ENCODE measurements around the gene ODF4. TPM values are rescaled to one million over a fixed set of nuclear protein-coding genes. Genes with fewer than 3 reads are reported as not detected.
"Not testable (repeated sequence)": the region's sequence is repeated elsewhere in the genome, so short reads cannot be mapped to it uniquely, and the experiment has no call there.

ODF4 gene
- polyA plus RNA-seq, 3 donors, result not detected

DNA sequence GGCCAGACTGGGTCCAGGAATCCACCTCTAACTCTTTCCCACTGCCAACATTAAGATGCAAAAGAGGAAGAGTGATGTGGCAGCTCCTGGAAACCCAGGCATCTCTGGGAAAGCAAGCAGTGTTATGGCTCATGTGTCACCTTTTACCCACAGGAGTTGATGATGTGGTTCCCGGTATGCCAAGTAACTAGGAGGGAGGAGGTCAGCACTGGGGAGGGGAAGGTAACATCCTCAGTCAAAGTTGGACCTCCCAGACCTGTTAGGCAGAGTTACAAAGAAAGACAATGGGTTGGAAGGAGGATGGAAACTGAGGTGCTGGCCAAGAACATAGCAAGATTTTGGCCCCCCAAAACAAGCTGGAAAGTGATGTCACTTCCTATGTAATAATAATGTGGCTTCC, 25.5 kb downstream of the ODF4 start:
- no peak for DNase-seq (ENCODE audit: low read depth in 3 of 3, low spot score in 2 of 3)

DNA sequence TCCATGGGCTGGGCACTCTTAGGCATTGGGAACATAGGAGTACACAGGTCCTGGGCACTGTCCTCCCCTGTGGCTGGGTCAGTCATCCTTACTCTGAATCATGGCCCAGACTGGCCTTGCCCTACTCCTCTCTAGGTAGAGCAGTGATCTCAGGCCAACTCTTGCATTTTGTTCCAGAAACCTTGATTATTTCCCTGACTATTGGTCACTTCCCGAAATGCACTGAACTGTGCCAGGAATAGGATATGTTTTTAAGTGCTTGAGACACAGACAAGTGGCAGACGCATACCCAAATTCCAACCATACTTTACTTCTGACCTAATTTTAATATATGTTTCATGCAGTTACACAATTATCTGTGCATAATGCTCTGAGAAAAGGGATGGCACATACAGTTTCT, 26.6 kb downstream of the ODF4 start:
- DNase-seq (ENCODE audit: low read depth in 3 of 3, low spot score in 2 of 3), result no peak

DNA sequence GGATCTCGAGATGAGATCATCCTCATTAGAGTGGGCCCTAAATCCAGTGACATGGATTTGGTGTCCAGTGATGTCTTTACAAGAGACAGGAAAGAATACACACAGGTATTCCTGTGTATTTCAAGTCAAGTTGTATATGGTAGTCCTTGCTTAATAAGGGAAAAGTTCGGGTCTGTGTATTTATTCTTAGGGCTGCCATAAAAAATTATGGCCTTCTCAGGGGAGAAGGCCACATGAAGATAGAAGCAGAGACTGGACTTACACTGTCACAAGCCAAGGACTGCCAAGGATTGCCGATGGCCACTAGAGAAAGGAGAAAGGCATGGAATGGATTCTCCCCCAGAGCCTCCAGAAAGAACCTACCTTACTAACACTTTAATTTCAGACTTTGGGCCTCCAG, 28.6 kb downstream of the ODF4 start:
- DNase-seq (ENCODE audit: low read depth in 3 of 3, low spot score in 2 of 3), result no peak

DNA sequence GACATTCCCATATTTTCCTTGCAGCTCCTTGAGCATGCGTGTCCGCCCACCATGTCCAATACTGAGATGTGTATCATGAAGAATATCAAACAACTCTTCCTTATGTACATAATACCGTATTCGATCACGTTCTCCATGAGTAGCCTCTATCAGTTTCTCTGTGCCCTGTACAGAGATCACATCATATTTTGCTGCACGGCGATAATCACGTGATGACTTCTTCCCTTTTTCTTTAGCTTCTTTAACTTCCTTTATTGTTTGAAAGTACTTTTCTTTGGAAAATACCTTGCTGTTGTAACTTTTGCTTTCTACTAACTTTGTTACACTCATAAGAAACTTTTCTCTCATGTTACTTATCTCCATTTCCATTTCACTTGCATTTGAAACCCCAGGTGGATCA, 30.3 kb downstream of the ODF4 start:
- DNase-seq (ENCODE audit: low read depth in 3 of 3, low spot score in 2 of 3), result no peak

DNA sequence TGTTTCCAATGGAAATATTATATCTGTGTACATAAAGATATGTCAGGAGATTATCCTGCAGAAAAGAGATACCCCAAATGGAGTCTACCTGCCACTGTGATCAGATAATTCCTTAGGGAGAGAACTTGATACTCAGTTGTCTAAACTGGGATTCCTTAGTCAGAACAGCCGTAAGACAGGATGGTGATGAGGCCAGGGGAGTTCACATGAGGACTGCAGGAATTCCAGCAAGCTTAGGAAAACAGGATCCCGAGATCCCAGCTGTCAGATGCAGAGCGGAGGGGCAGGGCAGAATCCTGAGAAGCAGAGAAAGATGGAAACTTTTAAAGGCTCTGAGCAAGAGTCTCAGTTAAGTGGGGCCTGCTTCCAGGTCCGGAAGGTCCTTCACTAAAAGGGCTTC, 32.1 kb downstream of the ODF4 start:
- no peak for DNase-seq (ENCODE audit: low read depth in 3 of 3, low spot score in 2 of 3)

DNA sequence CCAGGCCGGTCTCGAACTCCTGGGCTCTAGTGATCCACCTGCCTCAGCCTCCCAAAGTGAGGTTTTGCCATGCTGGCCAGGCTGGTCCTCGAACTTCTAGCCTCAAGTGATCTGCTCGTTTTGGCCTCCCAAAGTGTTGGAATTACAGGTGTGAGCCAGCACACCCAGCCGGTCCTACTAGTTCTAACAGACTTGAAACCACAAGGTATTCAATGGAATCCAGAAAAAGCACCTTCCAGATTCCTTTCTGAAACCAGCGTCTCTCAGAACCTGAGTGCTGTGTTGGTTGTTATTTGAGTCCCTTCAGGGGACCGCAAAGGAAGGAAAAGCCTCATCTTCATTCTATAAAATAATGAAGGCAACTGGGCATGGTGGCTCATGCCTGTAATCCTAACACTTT, 32.8 kb downstream of the ODF4 start:
- no peak for DNase-seq (ENCODE audit: low read depth in 3 of 3, low spot score in 2 of 3)

DNA sequence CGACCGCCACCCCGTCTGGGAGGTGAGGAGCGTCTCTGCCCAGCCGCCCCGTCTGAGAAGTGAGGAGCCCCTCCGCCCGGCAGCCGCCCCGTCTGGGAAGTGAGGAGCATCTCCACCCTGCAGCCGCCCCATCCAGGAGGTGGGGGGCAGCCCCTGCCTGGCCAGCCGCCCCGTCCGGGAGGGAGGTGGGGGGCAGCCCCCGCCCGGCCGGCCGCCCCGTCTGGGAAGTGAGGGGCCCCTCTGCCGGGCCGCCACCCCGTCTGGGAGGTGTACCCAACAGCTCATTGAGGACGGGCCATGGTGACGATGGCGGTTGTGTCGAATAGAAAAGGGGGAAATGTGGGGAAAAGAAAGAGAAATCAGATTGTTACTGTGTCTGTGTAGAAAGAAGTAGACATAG, 34.2 kb downstream of the ODF4 start:
- DNase-seq (ENCODE audit: low read depth in 3 of 3, low spot score in 2 of 3), result not testable (repeated sequence)

DNA sequence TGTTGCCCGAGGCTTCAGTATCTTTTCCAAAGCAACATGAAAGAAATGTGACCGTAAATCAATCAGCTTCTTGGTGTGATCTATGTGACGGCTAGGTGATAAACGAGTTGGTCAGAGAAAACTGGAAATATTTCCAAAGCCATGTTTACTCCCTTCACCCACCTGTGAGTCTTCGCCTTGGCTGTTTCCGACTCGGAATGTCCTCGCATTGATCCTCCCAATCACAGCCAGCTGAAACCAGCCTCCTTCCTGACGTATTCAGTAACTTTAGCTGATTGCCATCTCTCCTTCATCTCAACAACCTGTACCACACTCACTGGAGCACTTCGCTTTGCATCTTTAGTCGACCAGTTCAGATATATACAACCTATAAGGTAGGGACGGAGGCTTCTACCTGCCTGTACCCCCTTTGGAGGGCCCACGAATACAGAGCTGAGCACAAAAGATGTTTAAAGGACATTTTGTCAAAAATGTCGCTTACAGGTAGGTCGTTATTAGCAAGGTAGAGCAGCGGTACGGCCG, 36.2 kb downstream of the ODF4 start:
- DNase-seq (ENCODE audit: low read depth in 3 of 3, low spot score in 2 of 3), result no peak

DNA sequence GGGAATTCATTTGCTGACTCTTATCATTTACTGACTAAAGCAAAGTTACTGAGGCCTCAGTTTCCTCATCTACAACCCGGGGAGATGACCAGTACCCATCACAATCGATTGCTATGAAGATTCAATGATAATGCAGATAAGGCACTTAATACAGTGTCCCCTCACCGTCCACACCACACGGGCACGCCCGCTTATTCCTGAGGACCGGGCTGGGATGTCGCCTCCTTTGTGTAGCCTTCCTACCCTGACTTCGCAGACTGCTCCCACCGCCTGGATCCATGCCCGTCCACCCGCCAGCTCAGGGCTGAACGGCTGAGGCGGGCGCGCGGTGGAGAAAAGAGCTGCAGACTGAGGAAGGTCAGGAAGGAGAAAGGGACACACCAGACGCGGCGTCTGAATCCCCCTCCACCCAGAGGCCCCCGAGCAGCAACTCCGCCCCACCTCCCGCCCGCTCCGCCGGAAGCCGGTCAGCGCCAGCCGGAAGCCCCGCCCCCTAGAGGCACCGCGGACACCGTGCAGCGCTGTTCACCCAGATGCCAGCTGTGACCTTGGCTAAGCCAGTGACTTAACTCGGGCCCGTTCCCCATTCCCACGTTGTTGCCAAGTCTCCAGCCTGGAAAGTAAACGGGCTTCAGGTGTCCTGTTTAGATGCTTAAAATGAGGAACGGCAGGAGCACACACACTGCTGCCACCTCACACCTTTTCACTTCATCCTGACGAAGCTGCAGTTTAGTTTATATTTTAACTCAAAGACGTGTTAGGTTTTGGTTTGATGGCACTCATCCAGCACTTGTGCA, 36.8 kb downstream of the ODF4 start, which contains the start of gene KRABD2:
TSS of gene KRABD2 (minus strand) at position 434 of the 797 bp plus-strand sequence.
- DNase-seq (ENCODE audit: low read depth in 3 of 3, low spot score in 2 of 3), result peak; percentile 58 to 74 (median 72)

DNA sequence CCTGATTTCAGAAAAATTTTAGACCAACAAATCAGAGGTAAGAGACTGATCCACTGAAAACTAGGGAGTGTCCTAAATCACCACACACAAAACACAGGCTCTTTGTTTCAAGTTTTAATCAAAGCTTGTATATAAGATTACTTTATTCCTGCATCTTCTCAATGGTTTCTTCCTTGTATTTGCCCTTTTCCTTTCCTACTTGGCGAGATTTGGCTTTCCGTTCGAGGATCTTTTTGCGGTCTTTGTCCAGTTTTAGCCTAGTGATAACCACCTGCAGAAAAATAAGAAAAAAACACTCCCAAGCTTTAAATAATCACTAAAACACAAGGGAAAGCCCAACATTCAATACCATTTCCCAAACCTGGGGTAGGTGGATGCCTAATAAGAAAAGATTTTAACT, 37.8 kb downstream of the ODF4 start:
- DNase-seq (ENCODE audit: low read depth in 3 of 3, low spot score in 2 of 3), result no peak

DNA sequence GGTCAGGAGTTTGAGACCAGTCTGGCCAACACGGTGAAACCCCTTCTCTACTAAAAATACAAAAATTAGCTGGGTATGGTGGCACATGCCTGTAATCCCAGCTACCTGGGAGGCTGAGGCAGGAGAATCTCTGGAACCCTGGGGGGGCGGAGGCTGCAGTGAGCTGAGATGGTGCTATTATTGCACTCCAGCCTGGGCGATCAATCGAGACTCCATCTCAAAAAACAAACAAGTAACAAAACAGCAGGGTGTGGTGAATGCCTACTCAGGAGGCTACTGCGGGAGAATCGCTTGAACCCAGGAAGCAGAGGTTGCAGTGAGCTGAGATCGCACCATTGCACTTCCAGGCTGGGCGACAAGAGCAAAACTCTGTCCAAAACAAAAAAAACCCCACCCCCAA, 38.5 kb downstream of the ODF4 start:
- DNase-seq (ENCODE audit: low read depth in 3 of 3, low spot score in 2 of 3), result not testable (repeated sequence)

DNA sequence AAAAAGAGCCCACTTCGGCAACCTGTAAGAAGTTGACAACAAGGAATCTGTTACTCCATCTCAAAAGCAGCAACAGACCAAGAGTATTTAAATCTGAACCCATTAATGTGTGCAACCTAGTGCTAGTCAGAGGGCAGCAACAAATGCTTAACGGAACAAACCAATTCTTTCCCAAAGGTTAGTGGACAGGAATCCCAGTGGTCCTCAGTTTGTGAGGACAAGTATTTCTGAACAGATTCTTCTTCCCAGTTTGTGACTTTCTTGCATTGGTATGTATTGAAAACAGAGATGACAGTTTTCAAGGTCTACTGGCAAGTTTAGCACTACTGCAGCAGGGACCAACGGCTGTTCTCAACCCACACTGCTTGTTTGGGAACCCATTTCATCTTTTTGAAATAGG, 40.4 kb downstream of the ODF4 start:
- no peak for DNase-seq (ENCODE audit: low read depth in 3 of 3, low spot score in 2 of 3)

DNA sequence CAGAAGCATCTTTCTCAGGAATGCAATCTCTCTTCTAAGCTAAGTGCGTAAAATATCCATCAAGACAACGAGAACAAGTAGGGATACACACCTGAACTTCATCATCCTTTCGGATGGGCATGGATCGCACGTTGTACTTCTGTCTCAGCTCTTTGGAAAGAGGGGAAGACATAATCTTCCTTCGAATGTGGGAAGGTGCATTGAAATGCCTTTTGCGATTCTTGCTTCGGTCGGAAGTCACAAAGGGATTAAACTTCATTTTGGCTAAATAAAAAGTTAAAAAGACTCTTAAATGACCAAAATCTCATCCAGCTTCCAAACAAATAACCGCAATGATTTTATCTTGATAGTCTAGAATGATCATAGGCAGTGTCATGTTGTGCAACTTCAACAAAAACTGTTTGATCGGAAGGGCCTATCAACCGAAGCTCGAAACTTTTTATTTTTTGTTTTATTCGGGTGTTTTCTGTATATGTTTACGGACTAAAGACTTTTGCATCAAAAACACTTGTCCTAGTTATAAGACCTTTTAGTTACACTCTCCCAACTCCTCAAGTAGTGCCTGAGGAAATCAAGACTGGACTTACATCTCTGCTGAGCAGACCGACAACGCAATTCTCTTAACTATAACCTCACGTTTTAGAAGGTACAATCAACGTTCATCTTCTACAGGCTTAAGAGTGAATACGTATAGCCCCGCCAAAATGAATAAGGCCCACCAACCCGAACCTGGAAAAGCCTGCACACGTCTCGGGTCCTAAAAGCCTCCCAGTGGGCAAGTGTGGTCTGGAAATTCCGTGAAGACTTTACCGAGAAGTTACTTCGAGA, 42.6 kb downstream of the ODF4 start:
- no peak for DNase-seq (ENCODE audit: low read depth in 3 of 3, low spot score in 2 of 3)

DNA sequence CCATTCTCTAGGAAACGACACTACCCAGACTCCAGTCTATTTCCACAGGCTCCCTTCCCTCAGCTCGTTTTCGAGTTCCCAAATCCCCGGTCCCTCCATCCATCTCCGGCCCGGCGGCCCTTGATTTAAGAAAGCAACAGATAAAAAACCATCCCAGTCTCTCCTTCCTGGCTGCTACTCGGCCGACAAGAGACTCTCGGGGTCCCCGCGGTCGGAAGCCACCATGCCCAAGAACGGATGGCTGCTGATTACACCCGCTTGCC, 43.2 kb downstream of the ODF4 start:
- no peak for DNase-seq (ENCODE audit: low read depth in 3 of 3, low spot score in 2 of 3)

DNA sequence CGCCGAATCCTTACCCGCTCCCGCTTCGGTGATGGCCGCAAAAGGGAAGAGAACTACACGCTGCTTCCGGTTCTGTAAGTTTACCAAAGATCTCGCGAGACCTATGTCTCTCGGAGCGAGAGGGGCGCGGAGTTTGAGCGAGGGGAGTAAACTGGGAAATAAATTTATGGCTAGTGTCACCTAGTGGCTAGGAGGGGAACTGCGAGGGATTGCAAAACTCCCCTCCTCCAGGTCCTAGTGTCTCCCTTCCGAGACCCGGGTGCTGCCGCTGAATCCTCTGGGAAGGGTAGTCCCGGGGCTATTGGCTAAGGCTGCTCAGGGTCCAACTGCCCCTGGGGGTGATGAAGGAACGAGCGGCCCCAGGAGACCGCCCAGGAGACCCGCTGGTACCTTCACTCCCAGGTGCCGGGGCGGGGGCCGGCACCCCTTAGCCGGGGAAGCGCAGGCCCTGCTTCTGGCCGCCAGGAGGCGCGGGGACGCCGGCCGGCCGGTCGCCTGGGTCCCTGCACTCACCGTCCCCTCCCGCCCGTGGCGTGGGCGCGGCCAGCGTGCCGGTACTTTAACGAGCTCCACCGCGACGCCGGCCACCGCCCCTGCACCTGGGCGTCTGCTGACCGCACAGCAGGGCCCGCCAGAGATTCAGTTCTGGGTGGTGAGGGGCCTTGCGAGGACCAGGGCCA, 43.6 kb downstream of the ODF4 start, which contains the start of gene RPL26:
TSS of gene RPL26 (minus strand) at position 51 of the 680 bp plus-strand sequence. CDS start 883 bp downstream, outside the sequence.
- DNase-seq (ENCODE audit: low read depth in 3 of 3, low spot score in 2 of 3), result peak; percentile 95 to 98 (median 98)

DNA sequence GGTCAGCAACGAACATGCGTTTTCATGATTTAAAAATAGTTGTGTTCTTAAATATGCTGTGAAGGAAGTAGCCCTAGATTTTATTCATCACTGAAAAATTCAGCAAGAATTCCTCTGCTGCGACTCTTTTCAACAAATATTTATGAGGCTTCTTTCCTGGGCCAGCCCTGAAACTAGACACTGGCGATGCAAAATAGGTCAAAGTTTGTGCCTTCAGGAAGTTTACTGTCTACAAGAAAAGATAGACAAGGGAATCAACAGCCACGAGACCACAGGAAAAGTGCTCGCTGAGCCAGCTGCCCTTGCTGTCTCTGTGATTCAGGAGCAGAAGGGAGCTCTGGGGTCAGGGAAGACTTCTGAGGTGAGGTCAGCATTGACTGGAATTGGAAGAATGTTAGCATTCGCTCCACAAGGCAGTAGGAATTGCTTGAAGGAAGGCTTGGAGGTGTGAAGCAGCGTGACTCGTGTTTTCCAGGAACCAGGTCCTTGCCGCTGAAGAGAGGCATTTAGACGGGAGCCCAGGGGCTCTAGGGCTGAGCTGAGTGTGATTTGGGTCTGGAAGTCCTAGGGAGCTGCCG, 45.2 kb downstream of the ODF4 start:
- DNase-seq (ENCODE audit: low read depth in 3 of 3, low spot score in 2 of 3), result no peak

DNA sequence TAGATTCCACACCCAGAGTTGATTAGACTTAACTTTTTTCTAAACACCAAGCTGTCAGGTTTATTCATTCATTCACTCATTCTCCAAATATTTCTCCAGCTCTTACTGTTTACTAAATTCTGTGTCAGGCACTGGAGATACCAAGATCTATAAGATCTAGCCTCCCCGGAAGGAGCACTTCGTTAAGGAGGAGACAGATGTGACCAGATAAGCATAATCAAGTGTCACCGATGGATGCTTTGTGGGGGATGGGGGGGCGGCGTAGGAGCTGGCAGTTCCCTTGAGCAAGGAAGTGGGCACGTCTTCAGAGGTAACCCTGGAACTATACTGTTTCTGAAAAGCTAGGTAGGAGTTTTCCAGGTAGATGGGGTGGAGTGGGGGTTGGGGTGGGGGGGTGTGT, 47.2 kb downstream of the ODF4 start:
- DNase-seq (ENCODE audit: low read depth in 3 of 3, low spot score in 2 of 3), result no peak

DNA sequence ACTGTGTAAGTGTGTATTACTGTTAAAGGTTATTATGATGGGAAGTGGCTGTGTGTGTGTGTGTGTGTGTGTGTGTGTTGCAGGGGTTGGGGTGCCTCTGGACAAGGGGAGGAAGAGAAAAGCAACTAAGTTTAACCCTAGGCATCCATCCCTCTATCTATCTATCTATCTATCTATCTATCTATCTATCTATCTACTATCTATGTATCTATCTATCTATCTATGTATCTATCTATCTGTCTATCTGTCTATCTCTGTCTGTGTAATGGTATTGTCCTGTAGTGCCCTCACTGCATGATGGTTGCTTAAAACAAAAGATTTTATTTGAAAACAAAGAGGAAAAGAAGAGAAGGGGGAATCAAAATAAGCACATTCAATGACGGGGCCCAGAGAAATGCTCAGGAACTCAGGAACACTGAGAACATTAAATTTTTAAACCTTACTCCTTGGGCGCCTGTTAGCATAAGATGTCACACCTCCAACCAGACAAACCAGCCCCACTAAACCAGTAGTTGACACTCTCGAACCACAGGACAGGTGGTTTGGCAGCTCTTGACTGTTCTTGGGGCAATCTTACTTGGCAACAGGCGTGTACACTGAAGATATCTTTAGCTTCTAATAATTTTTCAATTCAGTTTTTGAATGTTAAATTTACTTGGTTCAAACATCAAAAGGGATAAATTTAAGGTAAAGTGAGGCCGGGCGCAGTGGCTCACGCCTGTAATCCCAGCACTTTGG, 48.4 kb downstream of the ODF4 start:
- DNase-seq (ENCODE audit: low read depth in 3 of 3, low spot score in 2 of 3), result no peak

DNA sequence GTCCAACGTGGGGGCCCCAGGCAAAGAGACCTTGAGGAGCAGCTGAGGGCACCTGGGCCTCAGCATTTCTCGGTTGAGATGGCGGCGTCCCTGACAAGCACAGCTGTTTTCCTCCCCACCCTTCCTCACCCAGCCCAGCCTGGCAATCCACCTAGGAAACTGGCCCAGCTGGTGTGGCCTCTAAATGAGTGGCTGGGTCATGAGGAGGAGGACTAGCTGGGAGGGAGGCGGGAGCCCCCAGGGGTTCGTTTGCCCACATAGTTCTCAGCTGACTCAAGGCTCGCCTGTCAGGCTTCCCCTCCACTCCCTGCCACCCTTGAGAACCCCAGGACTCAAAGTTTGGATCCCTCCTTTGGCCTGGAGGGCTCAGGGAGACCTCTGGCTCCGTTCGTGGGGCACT, 52.1 kb downstream of the ODF4 start:
- DNase-seq (ENCODE audit: low read depth in 3 of 3, low spot score in 2 of 3), result no peak

DNA sequence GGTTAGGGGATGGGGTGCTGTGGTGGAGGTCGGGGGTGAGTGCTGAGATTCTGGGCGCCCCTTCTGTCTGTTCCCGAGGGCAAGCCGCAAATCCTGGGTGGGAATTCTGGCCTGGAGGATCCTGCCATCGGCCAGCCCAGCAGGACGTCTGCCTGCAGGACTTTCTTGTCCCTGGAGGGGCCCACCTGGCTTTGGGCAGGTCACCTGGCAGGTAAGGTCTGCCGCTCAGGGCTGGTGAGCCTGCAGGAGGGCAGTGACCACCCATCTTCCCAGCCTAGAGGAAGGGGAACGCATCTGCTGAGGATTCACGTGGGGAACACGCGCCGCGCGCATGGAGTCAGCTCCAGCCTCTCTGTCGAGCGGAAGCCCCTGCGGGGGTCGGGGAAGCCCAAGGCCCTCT, 52.6 kb downstream of the ODF4 start:
- no peak for DNase-seq (ENCODE audit: low read depth in 3 of 3, low spot score in 2 of 3)
